Central memory CD8-positive, alpha-beta T cell (primary cell): ENCODE measurements around the gene SLFN12.
"Not testable (repeated sequence)": the region's sequence is repeated elsewhere in the genome, so short reads cannot be mapped to it uniquely, and the experiment has no call there.

ENCODE experiments used
- ATAC-seq: fragments of 150-1000 bp; cut with Tn5 transposase; replicated peaks from 2 replicates; pipeline ENCODE4 v1.10.0; 2022; ENCODE audit warnings: mild to moderate bottlenecking, moderate FRiP score, moderate number of reproducible peaks; ENCODE audit not compliant: poor library complexity, severe bottlenecking; ENCODE audit errors: extremely low read depth
- DNase-seq, 2 donors: peaks; one replicate each; pipeline ENCODE4 v3.0.0; 2021; ENCODE audit warnings: low spot score in 2 of 2
- H3K27ac Mint-ChIP-seq: one replicate; pipeline ENCODE4 v1.8.0; 2022; ENCODE audit warnings: low read depth, mild to moderate bottlenecking, moderate library complexity, mixed read lengths
- H3K27me3 Mint-ChIP-seq: one replicate; pipeline ENCODE4 v1.8.0; 2022; ENCODE audit warnings: mixed read lengths
- H3K36me3 Mint-ChIP-seq: one replicate; pipeline ENCODE4 v1.8.0; 2022; ENCODE audit warnings: mild to moderate bottlenecking, moderate library complexity, mixed read lengths; ENCODE audit not compliant: insufficient read depth
- H3K4me1 Mint-ChIP-seq: one replicate; pipeline ENCODE4 v1.8.0; 2022; ENCODE audit warnings: mixed read lengths
- H3K4me3 Mint-ChIP-seq: one replicate; pipeline ENCODE4 v1.8.0; 2022; ENCODE audit warnings: mild to moderate bottlenecking, moderate library complexity, mixed read lengths
- H3K9me3 Mint-ChIP-seq: one replicate; pipeline ENCODE4 v1.8.0; 2022; ENCODE audit warnings: mixed read lengths

Gene SLFN12

DNA sequence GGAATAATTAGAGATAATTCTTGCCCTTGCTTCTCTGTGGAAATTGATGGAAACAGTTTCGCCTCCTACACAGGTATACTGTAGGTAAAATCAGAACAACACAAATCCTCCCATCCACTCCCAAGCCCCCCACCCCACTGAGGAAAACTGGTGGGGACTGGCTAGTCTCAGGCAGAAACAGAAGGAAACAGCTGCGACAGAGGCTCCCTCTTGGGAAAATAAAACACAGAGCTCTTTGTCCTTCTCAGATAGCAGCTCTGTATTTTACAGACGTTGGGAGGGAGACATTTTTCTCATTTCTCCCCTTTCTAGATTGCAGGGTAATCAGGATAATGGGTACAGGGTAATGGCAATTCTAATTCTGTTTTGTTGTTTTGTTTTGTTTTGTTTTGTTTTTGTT lies 15.2 kb upstream of the SLFN12 start:
- no peak for ATAC-seq
- peak overlapping the region; percentile 65 for H3K27ac Mint-ChIP-seq
- H3K9me3 Mint-ChIP-seq: no peaks in the 10 kb centered on the region
- H3K4me1 Mint-ChIP-seq: no peaks in the 10 kb centered on the region
- peaks cover 5% of the 10 kb centered on the region for H3K36me3 Mint-ChIP-seq
- no peaks in the 10 kb centered on the region for H3K27me3 Mint-ChIP-seq
- no peak for DNase-seq
- H3K4me3 Mint-ChIP-seq: peak overlapping the region; percentile 77

GRCh38 chr17:35438433-35438832 lies 6.1 kb upstream of the SLFN12 start:
- H3K4me3 Mint-ChIP-seq: no peak overlapping the region
- peaks cover 2% of the 10 kb centered on the region for H3K36me3 Mint-ChIP-seq
- peaks cover 10% of the 10 kb centered on the region for H3K4me1 Mint-ChIP-seq
- no peaks in the 10 kb centered on the region for H3K27me3 Mint-ChIP-seq
- no peaks in the 10 kb centered on the region for H3K9me3 Mint-ChIP-seq
- DNase-seq (no peak), ATAC-seq (no peak)
- no peak overlapping the region for H3K27ac Mint-ChIP-seq

- peak; percentile 63 for ATAC-seq
- peak overlapping the region; percentile 93 for H3K4me3 Mint-ChIP-seq
Measured at GRCh38 chr17:35433075-35433894, 985 bp upstream of the SLFN12 start.

DNA sequence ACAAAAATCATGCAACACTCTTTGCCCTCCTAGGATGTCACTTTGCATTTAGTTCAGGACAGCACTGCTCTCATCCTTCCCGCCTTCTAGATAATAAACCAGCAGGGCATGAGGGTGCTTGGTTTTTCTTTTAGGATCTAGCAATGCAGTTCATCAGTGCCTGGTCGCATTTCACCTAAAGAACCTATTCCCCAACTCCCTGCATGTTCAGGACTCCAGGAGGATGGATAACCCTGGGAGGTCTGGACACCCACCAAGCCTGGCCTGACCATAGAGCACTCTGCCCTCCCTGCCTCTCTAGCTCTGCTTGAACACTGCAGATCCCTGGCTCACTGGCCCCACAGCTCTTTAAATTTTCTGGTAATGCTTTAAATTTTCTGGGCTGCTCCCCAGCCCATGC lies 2.6 kb downstream of the SLFN12 start:
- H3K4me3 Mint-ChIP-seq: no peak overlapping the region
- DNase-seq (no peak), ATAC-seq (no peak)
- H3K36me3 Mint-ChIP-seq: peaks cover 5% of the 10 kb centered on the region
- H3K27me3 Mint-ChIP-seq: no peaks in the 10 kb centered on the region
- no peak overlapping the region for H3K27ac Mint-ChIP-seq
- H3K4me1 Mint-ChIP-seq: peaks cover 78% of the 10 kb centered on the region
- no peaks in the 10 kb centered on the region for H3K9me3 Mint-ChIP-seq

More at GRCh38 chr17:35433075-35433894, 985 bp upstream of the SLFN12 start:
- DNase-seq: no peak
- no peaks in the 10 kb centered on the region for H3K27me3 Mint-ChIP-seq
- H3K36me3 Mint-ChIP-seq: peaks cover 4% of the 10 kb centered on the region
- no peaks in the 10 kb centered on the region for H3K9me3 Mint-ChIP-seq
- peaks cover 58% of the 10 kb centered on the region for H3K4me1 Mint-ChIP-seq
- H3K27ac Mint-ChIP-seq: peak overlapping the region; percentile 89

- H3K27me3 Mint-ChIP-seq: no peaks in the 10 kb centered on the region
- H3K9me3 Mint-ChIP-seq: no peaks in the 10 kb centered on the region
- peaks cover 66% of the 10 kb centered on the region for H3K4me1 Mint-ChIP-seq
- peak overlapping the region; percentile 75 for H3K27ac Mint-ChIP-seq
- DNase-seq: no peak
- no peak overlapping the region for H3K4me3 Mint-ChIP-seq
- H3K36me3 Mint-ChIP-seq: peaks cover 5% of the 10 kb centered on the region
- no peak for ATAC-seq
Measured at GRCh38 chr17:35428229-35428628, 4.1 kb downstream of the SLFN12 start.

DNA sequence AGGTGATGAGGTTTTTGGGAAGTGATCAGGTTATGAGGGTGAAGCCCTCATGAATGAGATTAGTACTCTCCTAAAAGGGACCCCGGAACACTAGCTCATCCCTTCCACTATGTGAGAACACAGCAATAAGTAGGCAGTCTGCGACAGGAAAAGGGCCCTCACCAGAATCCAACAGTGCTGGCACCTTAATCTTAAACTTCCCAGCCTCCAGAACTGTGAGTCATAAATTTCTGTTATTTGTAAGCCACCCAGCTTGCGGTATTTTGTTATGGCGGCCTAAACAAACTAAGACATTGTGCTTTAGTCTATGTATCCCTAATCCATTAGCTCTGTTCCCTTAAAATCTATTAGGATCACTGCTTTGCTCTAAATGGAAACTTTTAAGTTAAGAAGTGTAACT lies 8.5 kb downstream of the SLFN12 start:
- Mint-ChIP-seq H3K36me3 (peaks cover 13% of the 10 kb centered on the region), H3K27ac (no peak overlapping the region), H3K27me3 (no peaks in the 10 kb centered on the region), H3K4me3 (no peak overlapping the region), H3K9me3 (no peaks in the 10 kb centered on the region), H3K4me1 (peaks cover 25% of the 10 kb centered on the region)
- DNase-seq (no peak), ATAC-seq (no peak)

DNA sequence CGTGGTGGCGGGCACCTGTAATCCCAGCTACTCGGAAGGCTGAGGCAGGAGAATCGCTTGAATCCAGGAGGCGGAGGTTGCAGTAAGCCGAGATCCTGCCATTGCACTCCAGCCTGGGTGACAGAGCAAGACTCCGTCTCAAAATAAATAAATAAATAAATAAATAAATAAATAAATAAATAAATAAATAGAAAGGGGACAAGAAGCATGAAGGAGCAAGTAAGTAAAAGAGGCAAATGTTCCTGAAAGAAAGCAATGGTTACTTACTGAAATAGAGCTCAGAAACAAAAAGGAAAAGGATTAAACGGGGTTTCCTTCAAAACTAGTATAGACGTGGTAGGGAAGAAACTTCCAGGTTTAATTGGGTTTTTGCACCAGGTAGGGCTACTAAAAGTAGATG lies 11.2 kb downstream of the SLFN12 start:
- not testable (repeated sequence) for H3K9me3 Mint-ChIP-seq, H3K27ac Mint-ChIP-seq, H3K4me1 Mint-ChIP-seq, DNase-seq, H3K27me3 Mint-ChIP-seq, H3K4me3 Mint-ChIP-seq, ATAC-seq
- peaks cover 13% of the 10 kb centered on the region for H3K36me3 Mint-ChIP-seq

GRCh38 chr17:35416659-35417058 lies 15.6 kb downstream of the SLFN12 start:
- Mint-ChIP-seq H3K27me3 (no peaks in the 10 kb centered on the region), H3K9me3 (no peaks in the 10 kb centered on the region), H3K4me1 (peaks cover 14% of the 10 kb centered on the region), H3K4me3 (no peak overlapping the region), H3K36me3 (peaks cover 20% of the 10 kb centered on the region), H3K27ac (no peak overlapping the region)
- ATAC-seq (no peak), DNase-seq (no peak)

DNA sequence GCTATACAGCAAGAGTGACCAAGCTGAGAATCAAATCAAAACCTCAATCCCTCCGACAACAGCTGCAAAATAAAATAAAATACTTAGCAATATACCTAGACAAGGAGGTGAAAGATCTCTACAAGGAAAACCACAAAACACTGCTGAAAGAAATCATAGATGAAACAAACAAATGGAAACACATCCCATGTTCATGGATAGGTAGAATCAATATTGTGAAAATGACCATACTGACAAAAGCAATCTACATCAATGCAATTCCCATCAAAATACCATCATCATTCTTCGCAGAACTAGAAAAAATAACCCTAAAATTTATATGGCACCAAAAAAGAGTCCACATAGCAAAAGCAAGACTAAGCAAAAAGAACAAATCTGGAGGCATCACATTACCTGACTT lies 17.6 kb downstream of the SLFN12 start:
- not testable (repeated sequence) for DNase-seq, ATAC-seq, H3K9me3 Mint-ChIP-seq, H3K27ac Mint-ChIP-seq, H3K27me3 Mint-ChIP-seq, H3K4me3 Mint-ChIP-seq
- peaks cover 14% of the 10 kb centered on the region for H3K4me1 Mint-ChIP-seq
- H3K36me3 Mint-ChIP-seq: peaks cover 19% of the 10 kb centered on the region

GRCh38 chr17:35414247-35414646 lies 18.1 kb downstream of the SLFN12 start:
- Mint-ChIP-seq H3K27ac (no peak overlapping the region), H3K9me3 (no peaks in the 10 kb centered on the region), H3K36me3 (peaks cover 15% of the 10 kb centered on the region), H3K27me3 (no peaks in the 10 kb centered on the region), H3K4me1 (peaks cover 14% of the 10 kb centered on the region), H3K4me3 (no peak overlapping the region)
- ATAC-seq: no peak
- no peak for DNase-seq

- DNase-seq (no peak), ATAC-seq (no peak)
- Mint-ChIP-seq H3K27ac (no peak overlapping the region), H3K4me1 (no peaks in the 10 kb centered on the region), H3K36me3 (peaks cover 5% of the 10 kb centered on the region), H3K4me3 (no peak overlapping the region), H3K27me3 (no peaks in the 10 kb centered on the region), H3K9me3 (no peaks in the 10 kb centered on the region)
Measured at GRCh38 chr17:35407531-35407930, 24.8 kb downstream of the SLFN12 start.

DNA sequence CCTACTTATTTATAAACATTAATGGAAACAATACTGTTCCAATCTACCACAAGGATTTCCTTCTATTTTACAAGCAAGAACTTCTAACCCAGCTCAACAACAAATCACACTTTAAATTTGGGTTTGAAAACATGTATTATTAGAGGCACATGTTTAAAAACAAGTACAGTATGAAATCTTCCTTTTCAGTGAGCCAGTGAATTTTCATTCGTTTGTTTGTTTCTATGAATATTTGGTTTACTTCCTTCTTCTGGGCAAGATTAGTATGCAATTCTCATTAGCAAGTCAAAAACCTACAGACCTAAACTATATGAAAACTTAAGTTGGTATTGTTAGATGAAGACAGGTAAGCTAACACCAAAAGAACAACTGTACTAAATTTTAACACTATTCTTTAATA lies 25.7 kb downstream of the SLFN12 start:
- H3K4me1 Mint-ChIP-seq: no peaks in the 10 kb centered on the region
- DNase-seq (no peak), ATAC-seq (no peak)
- H3K36me3 Mint-ChIP-seq: peaks cover 1% of the 10 kb centered on the region
- H3K27ac Mint-ChIP-seq: no peak overlapping the region
- H3K27me3 Mint-ChIP-seq: no peaks in the 10 kb centered on the region
- H3K9me3 Mint-ChIP-seq: no peaks in the 10 kb centered on the region
- no peak overlapping the region for H3K4me3 Mint-ChIP-seq

GRCh38 chr17:35404360-35404759 lies 27.9 kb downstream of the SLFN12 start:
- H3K27ac Mint-ChIP-seq: no peak overlapping the region
- DNase-seq (no peak), ATAC-seq (no peak)
- no peak overlapping the region for H3K4me3 Mint-ChIP-seq
- no peaks in the 10 kb centered on the region for H3K9me3 Mint-ChIP-seq
- H3K36me3 Mint-ChIP-seq: no peaks in the 10 kb centered on the region
- no peaks in the 10 kb centered on the region for H3K4me1 Mint-ChIP-seq
- H3K27me3 Mint-ChIP-seq: no peaks in the 10 kb centered on the region
